ENCODE data around the gene ARHGDIA.
"Not testable (repeated sequence)": the region's sequence is repeated elsewhere in the genome, so short reads cannot be mapped to it uniquely, and the experiment has no call there.

ARHGDIA gene

GRCh38 chr17:81870981-81871386, at the start of gene ARHGDIA:
TSS of gene ARHGDIA (minus strand) at chr17:81871337. CDS start at chr17:81869930, 1,407 bp downstream.
- DNase-seq: no peak

- DNase-seq: no peak
Measured at GRCh38 chr17:81918832-81919545, 47.9 kb upstream of the ARHGDIA start.

GRCh38 chr17:81918333-81918669, 47.2 kb upstream of the ARHGDIA start:
- DNase-seq: not testable (repeated sequence)

- peak; percentile 86 for DNase-seq
Measured at GRCh38 chr17:81917565-81918332, 46.6 kb upstream of the ARHGDIA start, which contains the start of gene SIRT7. TSS of gene SIRT7 (minus strand) at chr17:81918176. CDS start at chr17:81918131, 45 bp downstream.

- no peak for DNase-seq
Measured at GRCh38 chr17:81916234-81917001, 45.3 kb upstream of the ARHGDIA start.

- no peak for DNase-seq
Measured at GRCh38 chr17:81915331-81915730, 44.2 kb upstream of the ARHGDIA start.

GRCh38 chr17:81914103-81914850, 43.1 kb upstream of the ARHGDIA start:
- no peak for DNase-seq

GRCh38 chr17:81913394-81914102, 42.4 kb upstream of the ARHGDIA start:
- no peak for DNase-seq

GRCh38 chr17:81912441-81913309, 41.5 kb upstream of the ARHGDIA start:
- no peak for DNase-seq

- DNase-seq: no peak
Measured at GRCh38 chr17:81911969-81912368, 40.8 kb upstream of the ARHGDIA start.

GRCh38 chr17:81911277-81911961, 40.3 kb upstream of the ARHGDIA start, which contains the start of gene PCYT2:
TSS of gene PCYT2 (minus strand) at chr17:81911399. CDS start at chr17:81911355, 44 bp downstream.
- peak; percentile 91 for DNase-seq

GRCh38 chr17:81910840-81911276, 39.7 kb upstream of the ARHGDIA start:
- DNase-seq: no peak

- DNase-seq: no peak
Measured at GRCh38 chr17:81909966-81910839, 39.1 kb upstream of the ARHGDIA start.

GRCh38 chr17:81909231-81909630, 38.1 kb upstream of the ARHGDIA start:
- no peak for DNase-seq

- no peak for DNase-seq
Measured at GRCh38 chr17:81908793-81909192, 37.7 kb upstream of the ARHGDIA start.

GRCh38 chr17:81907219-81908145, 36.3 kb upstream of the ARHGDIA start:
- DNase-seq: no peak

GRCh38 chr17:81906476-81907218, 35.5 kb upstream of the ARHGDIA start:
- no peak for DNase-seq
